GM23338 (cell line): ENCODE data around the gene RPL10. TPM values are rescaled to one million over a fixed set of nuclear protein-coding genes. Genes with fewer than 3 reads are reported as not detected.
"Not testable (repeated sequence)": the region's sequence is repeated elsewhere in the genome, so short reads cannot be mapped to it uniquely, and the experiment has no call there.

ENCODE experiments used
- ATAC-seq: fragments of 200-7000 bp; cut with Tn5 transposase; 3 replicates; pipeline ENCODE4 v1.9.1; 2020
- DNase-seq: peaks from one replicate; pipeline ENCODE4 v3.0.0-alpha.2; 2015; ENCODE audit warnings: low spot score
- H2AFZ ChIP-seq: fragments of 200-600 bp; sonication (generic); 2 replicates; pipeline ENCODE4 v1.8.0; 2016; ENCODE audit warnings: antibody characterized with exemption, mild to moderate bottlenecking, moderate library complexity
- H3F3A ChIP-seq: fragments of 200-600 bp; sonication (generic); replicated peaks from 2 replicates; pipeline ENCODE4 v1.8.0; 2017; ENCODE audit warnings: antibody characterized with exemption, mixed run types, low read depth
- H3K27ac ChIP-seq: fragments of 200-600 bp; sonication (generic); 2 replicates; pipeline ENCODE4 v1.6.1; 2016; ENCODE audit warnings: low read depth
- H3K27me3 ChIP-seq: fragments of 200-600 bp; sonication (generic); 2 replicates; pipeline ENCODE4 v1.8.0; 2016; ENCODE audit warnings: mild to moderate bottlenecking, mixed run types, moderate library complexity; ENCODE audit not compliant: insufficient read depth
- H3K36me3 ChIP-seq: fragments of 200-600 bp; sonication (generic); 2 replicates; pipeline ENCODE4 v1.8.0; 2016; ENCODE audit warnings: mild to moderate bottlenecking; ENCODE audit not compliant: insufficient read depth
- H3K4me1 ChIP-seq: fragments of 200-600 bp; sonication (generic); 2 replicates; pipeline ENCODE4 v1.8.0; 2016; ENCODE audit warnings: mild to moderate bottlenecking, moderate library complexity; ENCODE audit not compliant: insufficient read depth
- H3K4me2 ChIP-seq: fragments of 200-600 bp; sonication (generic); 2 replicates; pipeline ENCODE4 v1.7.1; 2017; ENCODE audit warnings: mixed run types
- H3K4me3 ChIP-seq: fragments of 200-600 bp; sonication (generic); 2 replicates; pipeline ENCODE4 v1.6.1; 2016; ENCODE audit warnings: mixed run types
- H3K79me2 ChIP-seq: fragments of 200-600 bp; sonication (generic); replicated peaks from 2 replicates; pipeline ENCODE4 v1.8.0; 2017; ENCODE audit warnings: mild to moderate bottlenecking; ENCODE audit not compliant: insufficient read depth
- H3K9me2 ChIP-seq: fragments of 200-600 bp; sonication (generic); 2 replicates; pipeline ENCODE4 v1.8.0; 2017; ENCODE audit not compliant: insufficient read depth
- H4K20me1 ChIP-seq: fragments of 200-600 bp; sonication (generic); replicated peaks from 2 replicates; pipeline ENCODE4 v1.8.0; 2017; ENCODE audit warnings: mild to moderate bottlenecking; ENCODE audit not compliant: insufficient read depth
- H3K27ac Mint-ChIP-seq: 2 replicates; pipeline ENCODE4 v1.8.0; 2020; ENCODE audit warnings: inconsistent platforms, mild to moderate bottlenecking, moderate library complexity, mixed read lengths
- H3K27me3 Mint-ChIP-seq: 3 replicates; pipeline ENCODE4 v1.8.0; 2022; ENCODE audit warnings: low read depth, mild to moderate bottlenecking, moderate library complexity, mixed read lengths, inconsistent platforms; ENCODE audit not compliant: insufficient read depth, poor library complexity
- H3K36me3 Mint-ChIP-seq: 3 replicates; pipeline ENCODE4 v1.8.0; 2021; ENCODE audit warnings: low read depth, mild to moderate bottlenecking, inconsistent platforms, moderate library complexity, mixed read lengths
- H3K4me1 Mint-ChIP-seq: 3 replicates; pipeline ENCODE4 v1.8.0; 2020; ENCODE audit warnings: mild to moderate bottlenecking, inconsistent platforms, mixed read lengths
- H3K4me3 Mint-ChIP-seq: 3 replicates; pipeline ENCODE4 v1.8.0; 2021; ENCODE audit warnings: moderate library complexity, mild to moderate bottlenecking, inconsistent platforms, mixed read lengths
- H3K9me3 Mint-ChIP-seq: 3 replicates; pipeline ENCODE4 v1.8.0; 2020; ENCODE audit warnings: moderate library complexity, mild to moderate bottlenecking, inconsistent platforms, mixed read lengths
- POLR2AphosphoS5 ChIP-seq: IDR thresholded peaks from 2 replicates; pipeline ENCODE4 v1.6.1; 2016; ENCODE audit warnings: antibody characterized with exemption, low read depth
- STAT1 ChIP-seq: IDR thresholded peaks from one replicate; pipeline ENCODE4 v1.6.1; 2016; ENCODE audit warnings: antibody characterized with exemption; ENCODE audit not compliant: unreplicated experiment
- polyA plus RNA-seq: library from polyadenylated mRNA; unstranded; fragments of >200 nt; fragmentation: Nextera tagmentation; extraction: Ambion mirVana; gene quantifications from 2 replicates; pipeline ENCODE4 v1.2.1, GENCODE V29; 2016
- total RNA-seq: library from RNA; depleted of rRNA; stranded (reverse); fragments of >200 nt; shearing (Covaris generic); gene quantifications from 2 replicates; pipeline ENCODE4 v1.2.3, GENCODE V29; 2014

The RPL10 gene
- total and polyA plus RNA-seq, 2 experiments from 2014 or later = 1,696 to 4,929 TPM

- not testable (repeated sequence) for H3K9me2 ChIP-seq, H3F3A ChIP-seq, H3K36me3 ChIP-seq, H3K79me2 ChIP-seq, H2AFZ ChIP-seq, H3K4me3 Mint-ChIP-seq, H3K4me3 ChIP-seq, H3K4me1 ChIP-seq, H3K4me1 Mint-ChIP-seq, H3K9me3 Mint-ChIP-seq, H4K20me1 ChIP-seq, H3K27me3 Mint-ChIP-seq, H3K27ac Mint-ChIP-seq, DNase-seq, H3K27ac ChIP-seq, H3K36me3 Mint-ChIP-seq, H3K27me3 ChIP-seq, H3K4me2 ChIP-seq
- peak; percentile 70 for ATAC-seq
Measured at GRCh38 chrX:154389812-154390747, 8.1 kb upstream of the RPL10 start.

GRCh38 chrX:154396363-154396762, 1.8 kb upstream of the RPL10 start:
- peak overlapping the region; percentile 100; the same call in 1 of the 3 replicates for H3K4me3 Mint-ChIP-seq
- not testable (repeated sequence) for H3K36me3 ChIP-seq, H3K4me1 ChIP-seq, H3K9me2 ChIP-seq, DNase-seq, H3K27ac ChIP-seq, H4K20me1 ChIP-seq, H3K9me3 Mint-ChIP-seq, H3K27me3 ChIP-seq, ATAC-seq, H3K27ac Mint-ChIP-seq, H3K4me2 ChIP-seq, H2AFZ ChIP-seq
- Histone ChIP-seq H3K4me3 (peak overlapping the region; percentile 85; the same call in 1 of the 2 replicates), H3K79me2 (peaks cover 17% of the 10 kb centered on the region), H3F3A (peaks cover 21% of the 10 kb centered on the region)
- H3K27me3 Mint-ChIP-seq = peaks cover 28% of the 10 kb centered on the region
- peaks cover 13% of the 10 kb centered on the region; the same call in 2 of the 3 replicates for H3K4me1 Mint-ChIP-seq
- peaks cover 34% of the 10 kb centered on the region for H3K36me3 Mint-ChIP-seq

- Mint-ChIP-seq H3K36me3 (peaks cover 36% of the 10 kb centered on the region), H3K4me1 (peaks cover 13% of the 10 kb centered on the region; the same call in 2 of the 3 replicates), H3K9me3 (peaks cover 9% of the 10 kb centered on the region; the same call in 1 of the 3 replicates), H3K27ac (peak overlapping the region; percentile 100), H3K27me3 (peaks cover 31% of the 10 kb centered on the region), H3K4me3 (peak overlapping the region; percentile 100)
- peaks cover 4% of the 10 kb centered on the region; the same call in 1 of the 2 replicates for H3K36me3 ChIP-seq
- ATAC-seq (peak; percentile 62), DNase-seq (peak; percentile 57)
- peaks cover 6% of the 10 kb centered on the region; the same call in 1 of the 2 replicates for H3K4me1 ChIP-seq
- H3F3A ChIP-seq = peaks cover 21% of the 10 kb centered on the region
- peak overlapping the region; percentile 96 for H3K27ac ChIP-seq
- peaks cover 17% of the 10 kb centered on the region for H3K79me2 ChIP-seq
- TF ChIP-seq STAT1 = no peak
- TF ChIP-seq POLR2AphosphoS5 = peak; percentile 40
- H3K9me2 ChIP-seq = no peaks in the 10 kb centered on the region
- H3K4me3 ChIP-seq = peak overlapping the region; percentile 85
- H3K27me3 ChIP-seq = no peaks in the 10 kb centered on the region
- H3K4me2 ChIP-seq = peak overlapping the region; percentile 78
- H2AFZ ChIP-seq = no peak overlapping the region
- no peaks in the 10 kb centered on the region for H4K20me1 ChIP-seq
Measured at GRCh38 chrX:154396973-154397887, 947 bp upstream of the RPL10 start.
